Caco-2 (cell line): Measurements from ENCODE around the gene PRXL2B. TPM values are rescaled to one million over a fixed set of nuclear protein-coding genes. Genes with fewer than 3 reads are reported as not detected.

Experiments
- BruUV-seq: library from RNA; stranded (reverse); fragments of 400-500 nt; replicated peaks from 2 replicates; lab custom pipeline; 2021; lab: Mats Ljungman, UMichigan
- CTCF ChIA-PET: fragments of 300-600 bp; sonication (Branson Sonifier 250); formaldehyde crosslinking; loops from one replicate; lab custom pipeline; 2022; ENCODE audit warnings: antibody characterized with exemption; lab: Charles Lee
- POLR2A ChIA-PET: fragments of 300-600 bp; sonication (Branson Sonifier 250); formaldehyde crosslinking; loops from one replicate; lab custom pipeline; 2022; ENCODE audit warnings: antibody characterized with exemption; lab: Charles Lee
- DNase-seq, 2 experiments: peaks; one replicate each; pipeline versions ENCODE4 v3.0.0 to v3.0.0-alpha.2; 2020 to 2022
- H3K27me3 ChIP-seq: replicated peaks from 2 replicates; pipeline ENCODE4 v1.6.0; 2011; ENCODE audit warnings: low read length; ENCODE audit not compliant: control insufficient read depth, insufficient read depth
- H3K36me3 ChIP-seq: 2 replicates; pipeline ENCODE4 v1.5.1; 2011; ENCODE audit warnings: low read length; ENCODE audit not compliant: control insufficient read depth, insufficient read depth
- H3K4me1 ChIP-seq: fragments of 250-450 bp; sonication (Bioruptor Pico); 2 replicates; pipeline ENCODE4 v1.5.1; 2020; ENCODE audit warnings: mild to moderate bottlenecking
- H3K4me3 ChIP-seq: 2 replicates; pipeline ENCODE4 v1.5.1; 2011; ENCODE audit warnings: low read depth, mild to moderate bottlenecking, control low read depth, low read length
- H3K9me3 ChIP-seq: fragments of 250-450 bp; sonication (Bioruptor Pico); 2 replicates; pipeline ENCODE4 v1.5.1; 2020; ENCODE audit warnings: mild to moderate bottlenecking, moderate library complexity
- H3K27ac Mint-ChIP-seq: one replicate; pipeline ENCODE4 v1.8.0; 2022; ENCODE audit warnings: mixed read lengths; ENCODE audit not compliant: unreplicated experiment
- H3K27me3 Mint-ChIP-seq: one replicate; pipeline ENCODE4 v1.8.0; 2022; ENCODE audit warnings: mixed read lengths; ENCODE audit not compliant: insufficient read depth, unreplicated experiment
- H3K36me3 Mint-ChIP-seq: one replicate; pipeline ENCODE4 v1.8.0; 2022; ENCODE audit warnings: mild to moderate bottlenecking, mixed read lengths; ENCODE audit not compliant: insufficient read depth, unreplicated experiment
- H3K4me1 Mint-ChIP-seq: one replicate; pipeline ENCODE4 v1.8.0; 2022; ENCODE audit warnings: low read depth, mixed read lengths; ENCODE audit not compliant: unreplicated experiment
- H3K4me3 Mint-ChIP-seq: one replicate; pipeline ENCODE4 v1.8.0; 2022; ENCODE audit warnings: mild to moderate bottlenecking, moderate library complexity, mixed read lengths; ENCODE audit not compliant: unreplicated experiment
- H3K9me3 Mint-ChIP-seq: one replicate; pipeline ENCODE4 v1.8.0; 2022; ENCODE audit warnings: mixed read lengths; ENCODE audit not compliant: unreplicated experiment
- CTCF ChIP-seq, 2 experiments: fragments of 200-600 bp in 1 of 2; IDR thresholded peaks; 1 replicate in 1 of 2; 2 replicates in 1 of 2; pipeline versions ENCODE4 v1.5.1 to v1.8.0; 2011 to 2022; ENCODE audit warnings: antibody characterized with exemption in 1 of 2, control low read depth in 1 of 2, inconsistent platforms in 1 of 2, low read depth in 1 of 2, low read length in 1 of 2, mild to moderate bottlenecking in 1 of 2, moderate library complexity in 1 of 2; ENCODE audit not compliant: insufficient read depth in 1 of 2, severe bottlenecking in 1 of 2, unreplicated experiment in 1 of 2
- intact Hi-C: fragments of 100-400 bp; cut with micrococcal nuclease; formaldehyde crosslinking; loops from one replicate; pipeline ENCODE4 v1.10.0; 2022; ENCODE audit not compliant: unreplicated experiment
- total RNA-seq: library from RNA; stranded (reverse); gene quantifications from 2 replicates; pipeline ENCODE4 v1.2.3, GENCODE V29; 2022

PRXL2B gene
- total RNA-seq, 1 experiment from 2014 or later = 16.2 TPM

- peaks cover 6% of the 10 kb centered on the region for H3K27me3 Mint-ChIP-seq
- H3K36me3 ChIP-seq = no peaks in the 10 kb centered on the region
- no peaks in the 10 kb centered on the region for H3K27me3 ChIP-seq
- no peaks in the 10 kb centered on the region for H3K36me3 Mint-ChIP-seq
- no peak for DNase-seq
- H3K4me1 ChIP-seq = no peaks in the 10 kb centered on the region
- no peaks in the 10 kb centered on the region for H3K9me3 Mint-ChIP-seq
- no peak for TF ChIP-seq CTCF (IDR thresholded peaks at IDR 0.05; ENCODE audit: insufficient read depth in 1 of 2, low read depth in 1 of 2, low read length in 1 of 2, severe bottlenecking in 1 of 2, unreplicated experiment in 1 of 2)
- no peak overlapping the region for H3K4me3 Mint-ChIP-seq
- H3K4me1 Mint-ChIP-seq = no peaks in the 10 kb centered on the region
- H3K9me3 ChIP-seq = no peaks in the 10 kb centered on the region
- no peak overlapping the region for H3K4me3 ChIP-seq
- intact Hi-C loops = no loop called here
- ChIA-PET CTCF (no interaction called here), POLR2A (no interaction called here)
- H3K27ac Mint-ChIP-seq = no peak overlapping the region
- BruUV-seq = no TSS peak
Observed at GRCh38 chr1:2594001-2594640, 7.5 kb downstream of the PRXL2B start.

GRCh38 chr1:2594641-2595131 is 8.1 kb downstream of the PRXL2B start:
- Mint-ChIP-seq H3K4me1 (no peaks in the 10 kb centered on the region), H3K36me3 (no peaks in the 10 kb centered on the region), H3K27me3 (peaks cover 6% of the 10 kb centered on the region), H3K9me3 (no peaks in the 10 kb centered on the region), H3K27ac (no peak overlapping the region), H3K4me3 (no peak overlapping the region)
- BruUV-seq = no TSS peak
- H3K4me1 ChIP-seq = no peaks in the 10 kb centered on the region
- no peaks in the 10 kb centered on the region for H3K9me3 ChIP-seq
- ChIA-PET POLR2A (interaction anchor here (0.5 kb wide), 1 partner anchor 367 kb away, joined by 3 read pairs; no protein-coding TSS in a partner anchor), CTCF (no interaction called here)
- no peaks in the 10 kb centered on the region for H3K27me3 ChIP-seq
- no peak for TF ChIP-seq CTCF (IDR thresholded peaks at IDR 0.05; ENCODE audit: insufficient read depth in 1 of 2, low read depth in 1 of 2, low read length in 1 of 2, severe bottlenecking in 1 of 2, unreplicated experiment in 1 of 2)
- H3K4me3 ChIP-seq = no peak overlapping the region
- DNase-seq = no peak
- H3K36me3 ChIP-seq = no peaks in the 10 kb centered on the region
- intact Hi-C loops = no loop called here

GRCh38 chr1:2595261-2595811 is 8.8 kb downstream of the PRXL2B start:
- Histone ChIP-seq H3K4me3 (no peak overlapping the region), H3K27me3 (no peaks in the 10 kb centered on the region), H3K36me3 (no peaks in the 10 kb centered on the region), H3K9me3 (no peaks in the 10 kb centered on the region), H3K4me1 (no peaks in the 10 kb centered on the region)
- ChIA-PET CTCF (no interaction called here), POLR2A (interaction anchor here (0.5 kb wide), 1 partner anchor 368 kb away, joined by 3 read pairs; no protein-coding TSS in a partner anchor)
- no peaks in the 10 kb centered on the region for H3K4me1 Mint-ChIP-seq
- no peaks in the 10 kb centered on the region for H3K36me3 Mint-ChIP-seq
- intact Hi-C loops = no loop called here
- H3K27me3 Mint-ChIP-seq = peaks cover 6% of the 10 kb centered on the region
- no peaks in the 10 kb centered on the region for H3K9me3 Mint-ChIP-seq
- H3K27ac Mint-ChIP-seq = no peak overlapping the region
- no peak overlapping the region for H3K4me3 Mint-ChIP-seq
- TF ChIP-seq CTCF (IDR thresholded peaks at IDR 0.05; ENCODE audit: insufficient read depth in 1 of 2, low read depth in 1 of 2, low read length in 1 of 2, severe bottlenecking in 1 of 2, unreplicated experiment in 1 of 2) = no peak
- no peak for DNase-seq
- BruUV-seq = no TSS peak
